ENCODE results near the gene RAD17. TPM values are rescaled to one million over a fixed set of nuclear protein-coding genes. Genes with fewer than 3 reads are reported as not detected.
"Not testable (repeated sequence)": the region's sequence is repeated elsewhere in the genome, so short reads cannot be mapped to it uniquely, and the experiment has no call there.

RAD17 gene
- polyA plus RNA-seq, 1 donor (not counting 4 experiments of a cell fraction or from before 2014, with no cell fraction given): 23.0 TPM

GRCh38 chr5:69368458-69369339 is 919 bp upstream of the RAD17 start:
- dilution Hi-C loops (cut with MboI; ENCODE audit: extremely low pct_ligation_motif_present, low sequenced_read_pairs): no loop called here
- Histone ChIP-seq H3K4me1 (ENCODE audit: control insufficient read depth, extremely low read depth, insufficient read depth, low read length) (peaks cover 15% of the 10 kb centered on the region), H3K4me2 (ENCODE audit: control insufficient read depth, extremely low read depth, insufficient read depth, low read depth, low read length) (peak overlapping the region; percentile 94), H3K4me3 (ENCODE audit: control insufficient read depth in 2 of 3, extremely low read depth in 1 of 3, insufficient read depth in 2 of 3, low read depth in 1 of 3, low read length in 3 of 3) (peak overlapping the region; percentile 65 to 100 (median 99)), H4K20me1 (ENCODE audit: control insufficient read depth, extremely low read depth, insufficient read depth, low read length) (no peaks in the 10 kb centered on the region), H3K27me3 (ENCODE audit: control insufficient read depth, extremely low read depth, insufficient read depth, low read length) (no peaks in the 10 kb centered on the region), H3K27ac (ENCODE audit: control insufficient read depth, insufficient read depth, low read length) (peak overlapping the region; percentile 98), H3K79me2 (ENCODE audit: control insufficient read depth, insufficient read depth, low read length) (peaks cover 81% of the 10 kb centered on the region), H3K9ac (ENCODE audit: control insufficient read depth, extremely low read depth, insufficient read depth, low read length) (peak overlapping the region; percentile 99), H3K9me1 (ENCODE audit: control insufficient read depth, extremely low read depth, insufficient read depth, low read length) (no peaks in the 10 kb centered on the region), H2AFZ (ENCODE audit: control insufficient read depth, low read length) (peak overlapping the region; percentile 85), H3K36me3 (ENCODE audit: control insufficient read depth in 2 of 2, extremely low read depth in 1 of 2, insufficient read depth in 2 of 2, low read length in 2 of 2) (peaks cover 8 to 11% of the 10 kb centered on the region in 2 experiments), H3K9me3 (ENCODE audit: control insufficient read depth, low read depth, low read length) (no peaks in the 10 kb centered on the region)
- no peak for DNase-seq (ENCODE audit: low read depth, low spot score)
- no peak for FAIRE-seq
- no peak for TF ChIP-seq EZH2 (IDR thresholded peaks at IDR 0.05; ENCODE audit: low read length)
- TF ChIP-seq CTCF (optimal IDR thresholded peaks at IDR 0.05 in 1 of 3, IDR thresholded peaks at IDR 0.05 in 1 of 3, conservative IDR thresholded peaks at IDR 0.05 in 1 of 3; ENCODE audit: extremely low read depth in 1 of 3, insufficient read depth in 2 of 3, low read length in 3 of 3): no peak

- H4K20me1 ChIP-seq (ENCODE audit: control insufficient read depth, extremely low read depth, insufficient read depth, low read length); H3K9me3 ChIP-seq (ENCODE audit: control insufficient read depth, low read depth, low read length); FAIRE-seq; H3K9me1 ChIP-seq (ENCODE audit: control insufficient read depth, extremely low read depth, insufficient read depth, low read length); H3K36me3 ChIP-seq (ENCODE audit: control insufficient read depth in 2 of 2, extremely low read depth in 1 of 2, insufficient read depth in 2 of 2, low read length in 2 of 2); DNase-seq (ENCODE audit: low read depth, low spot score); dilution Hi-C loops (cut with MboI; ENCODE audit: extremely low pct_ligation_motif_present, low sequenced_read_pairs); H3K27me3 ChIP-seq (ENCODE audit: control insufficient read depth, extremely low read depth, insufficient read depth, low read length): not testable (repeated sequence)
- peak overlapping the region; percentile 97 for H3K4me2 ChIP-seq (ENCODE audit: control insufficient read depth, extremely low read depth, insufficient read depth, low read depth, low read length)
- H3K9ac ChIP-seq (ENCODE audit: control insufficient read depth, extremely low read depth, insufficient read depth, low read length): peak overlapping the region; percentile 99
- H3K4me3 ChIP-seq (ENCODE audit: control insufficient read depth in 2 of 3, extremely low read depth in 1 of 3, insufficient read depth in 2 of 3, low read depth in 1 of 3, low read length in 3 of 3): peak overlapping the region; percentile 65 to 100 (median 99)
- H3K4me1 ChIP-seq (ENCODE audit: control insufficient read depth, extremely low read depth, insufficient read depth, low read length): peaks cover 15% of the 10 kb centered on the region
- peaks cover 66% of the 10 kb centered on the region for H3K79me2 ChIP-seq (ENCODE audit: control insufficient read depth, insufficient read depth, low read length)
- peak overlapping the region; percentile 98 for H3K27ac ChIP-seq (ENCODE audit: control insufficient read depth, insufficient read depth, low read length)
- H2AFZ ChIP-seq (ENCODE audit: control insufficient read depth, low read length): peak overlapping the region; percentile 98
Measured at GRCh38 chr5:69370335-69370734, 717 bp downstream of the RAD17 start.

Measured in keratinocyte (primary cell).